BE2C (cell line): ENCODE measurements around the gene NKIRAS1.

Source experiments
- DNase-seq: peaks from one replicate; pipeline ENCODE4 v3.0.0-alpha.2; 2020
- H3K27me3 ChIP-seq: fragments of 250-450 bp; sonication (Bioruptor Pico); 2 replicates; pipeline ENCODE4 v1.5.1; 2020; ENCODE audit warnings: mild to moderate bottlenecking
- H3K36me3 ChIP-seq: fragments of 250-450 bp; sonication (Bioruptor Pico); 2 replicates; pipeline ENCODE4 v1.5.1; 2020; ENCODE audit warnings: mild to moderate bottlenecking
- H3K4me1 ChIP-seq: fragments of 250-450 bp; sonication (Bioruptor Pico); 2 replicates; pipeline ENCODE4 v1.5.1; 2020
- H3K4me3 ChIP-seq: 2 replicates; pipeline ENCODE4 v1.5.1; 2011; ENCODE audit warnings: low read depth, low read length
- H3K9me3 ChIP-seq: fragments of 250-450 bp; sonication (Bioruptor Pico); 2 replicates; pipeline ENCODE4 v1.5.1; 2020
- TF ChIP-seq, protein P1 (sequence below): IDR thresholded peaks from 2 replicates; pipeline ENCODE4 v1.5.1; 2012; ENCODE audit warnings: mild to moderate bottlenecking, low read depth, low read length

The NKIRAS1 gene

DNA sequence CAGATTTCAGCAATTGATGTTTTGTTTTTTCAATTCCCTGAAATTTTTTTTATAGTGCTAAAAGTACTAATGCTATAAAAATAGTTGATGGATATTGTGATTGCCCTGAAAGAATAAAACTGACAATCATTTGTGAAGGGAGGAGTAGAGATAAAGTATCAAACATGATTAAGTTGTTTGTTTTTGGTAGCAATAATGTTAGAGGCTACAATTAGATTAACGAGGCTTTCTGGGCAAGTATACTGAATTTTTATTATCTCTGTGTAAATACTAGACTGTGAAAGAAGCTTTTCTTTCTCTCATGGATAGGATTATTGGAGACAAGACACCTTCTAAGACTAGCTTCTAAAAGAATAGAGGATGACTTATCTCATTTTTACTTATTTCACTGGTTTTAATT is 43.9 kb upstream of the NKIRAS1 start:
- H3K36me3 ChIP-seq, result peaks cover under 1% of the 10 kb centered on the region; the same call in 1 of the 2 replicates
- no peaks in the 10 kb centered on the region for H3K9me3 ChIP-seq
- no peaks in the 10 kb centered on the region for H3K4me1 ChIP-seq
- TF ChIP-seq, protein P1, sequence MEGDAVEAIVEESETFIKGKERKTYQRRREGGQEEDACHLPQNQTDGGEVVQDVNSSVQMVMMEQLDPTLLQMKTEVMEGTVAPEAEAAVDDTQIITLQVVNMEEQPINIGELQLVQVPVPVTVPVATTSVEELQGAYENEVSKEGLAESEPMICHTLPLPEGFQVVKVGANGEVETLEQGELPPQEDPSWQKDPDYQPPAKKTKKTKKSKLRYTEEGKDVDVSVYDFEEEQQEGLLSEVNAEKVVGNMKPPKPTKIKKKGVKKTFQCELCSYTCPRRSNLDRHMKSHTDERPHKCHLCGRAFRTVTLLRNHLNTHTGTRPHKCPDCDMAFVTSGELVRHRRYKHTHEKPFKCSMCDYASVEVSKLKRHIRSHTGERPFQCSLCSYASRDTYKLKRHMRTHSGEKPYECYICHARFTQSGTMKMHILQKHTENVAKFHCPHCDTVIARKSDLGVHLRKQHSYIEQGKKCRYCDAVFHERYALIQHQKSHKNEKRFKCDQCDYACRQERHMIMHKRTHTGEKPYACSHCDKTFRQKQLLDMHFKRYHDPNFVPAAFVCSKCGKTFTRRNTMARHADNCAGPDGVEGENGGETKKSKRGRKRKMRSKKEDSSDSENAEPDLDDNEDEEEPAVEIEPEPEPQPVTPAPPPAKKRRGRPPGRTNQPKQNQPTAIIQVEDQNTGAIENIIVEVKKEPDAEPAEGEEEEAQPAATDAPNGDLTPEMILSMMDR, result no peak
- DNase-seq, result no peak
- no peaks in the 10 kb centered on the region for H3K27me3 ChIP-seq
- no peak overlapping the region for H3K4me3 ChIP-seq

DNA sequence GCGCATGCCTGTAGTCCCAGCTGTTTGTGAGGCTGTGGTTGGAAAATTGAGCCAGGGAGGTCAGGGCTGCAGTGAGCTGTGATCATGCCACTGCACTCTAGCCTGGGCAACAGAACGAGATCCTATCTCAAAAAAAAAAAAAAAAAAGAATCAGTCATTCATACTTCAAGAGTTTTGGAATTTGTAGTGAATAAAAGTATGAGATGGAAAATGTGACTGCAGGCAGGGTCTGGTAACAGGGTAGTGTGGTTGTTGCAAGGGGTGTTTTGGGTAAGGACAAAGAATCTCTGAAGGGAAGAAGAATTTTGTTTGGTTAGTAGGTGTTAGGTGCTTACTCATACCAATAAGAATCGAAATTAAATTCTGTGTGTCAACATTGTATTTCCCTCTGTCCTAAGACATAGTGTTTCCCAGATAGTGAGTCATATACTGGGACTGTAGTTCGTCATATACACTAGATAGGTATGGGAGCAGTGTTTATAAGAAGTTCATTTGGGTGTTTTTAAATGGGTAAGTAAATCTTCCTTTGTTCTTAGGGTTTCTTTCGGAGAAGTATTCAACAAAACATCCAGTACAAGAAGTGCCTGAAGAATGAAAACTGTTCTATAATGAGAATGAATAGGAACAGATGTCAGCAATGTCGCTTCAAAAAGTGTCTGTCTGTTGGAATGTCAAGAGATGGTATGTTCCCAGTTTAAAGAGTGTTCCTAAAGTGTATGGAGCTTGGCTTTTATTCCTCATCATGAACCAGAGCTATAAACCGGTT is 42.5 kb upstream of the NKIRAS1 start:
- Histone ChIP-seq H3K36me3 (no peaks in the 10 kb centered on the region), H3K9me3 (no peaks in the 10 kb centered on the region), H3K4me1 (no peaks in the 10 kb centered on the region), H3K27me3 (no peaks in the 10 kb centered on the region), H3K4me3 (no peak overlapping the region)
- DNase-seq, result no peak
- TF ChIP-seq, protein P1, result no peak

DNA sequence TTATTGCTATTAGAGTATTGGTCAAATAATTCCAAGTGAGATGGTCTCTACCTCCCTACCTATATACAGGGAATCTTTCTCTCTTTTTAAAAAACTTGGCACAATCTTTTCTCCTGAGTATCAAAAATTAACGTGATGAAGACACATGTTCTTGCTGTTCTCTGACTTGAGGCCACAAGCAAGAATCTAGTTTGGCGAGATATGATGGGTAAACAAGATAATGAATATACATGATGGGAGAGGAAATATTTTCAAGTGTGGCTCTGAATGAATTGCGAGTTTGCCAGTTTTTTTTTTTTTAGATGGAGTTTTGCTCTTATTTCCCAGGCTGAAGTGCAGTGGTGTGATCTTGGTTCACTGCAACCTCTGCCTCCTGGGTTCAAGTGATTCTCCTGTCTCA is 39.9 kb upstream of the NKIRAS1 start:
- TF ChIP-seq, protein P1, result no peak
- Histone ChIP-seq H3K4me1 (no peaks in the 10 kb centered on the region), H3K36me3 (no peaks in the 10 kb centered on the region), H3K27me3 (no peaks in the 10 kb centered on the region), H3K4me3 (no peak overlapping the region), H3K9me3 (no peaks in the 10 kb centered on the region)
- no peak for DNase-seq

DNA sequence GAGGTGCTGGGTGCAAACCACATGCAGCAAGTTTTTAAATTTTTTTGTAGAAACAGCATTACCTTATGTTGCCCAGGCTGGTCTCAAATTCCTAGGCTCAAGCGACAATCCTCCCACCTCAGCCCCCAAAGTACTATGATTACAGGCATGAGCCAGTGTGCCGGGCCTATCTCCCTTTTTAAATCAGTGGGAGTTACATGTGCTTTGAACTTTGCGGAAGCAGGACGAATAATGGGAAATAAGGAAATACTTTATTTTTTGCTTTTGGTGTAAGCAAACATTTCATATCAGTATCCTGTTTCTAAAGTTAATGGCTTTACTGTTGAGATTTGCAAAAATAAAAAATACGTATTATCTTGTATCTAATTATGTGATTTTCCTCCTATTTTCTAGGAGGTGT is 37.4 kb upstream of the NKIRAS1 start:
- TF ChIP-seq, protein P1, result no peak
- Histone ChIP-seq H3K36me3 (no peaks in the 10 kb centered on the region), H3K9me3 (no peaks in the 10 kb centered on the region), H3K4me3 (no peak overlapping the region), H3K27me3 (no peaks in the 10 kb centered on the region), H3K4me1 (no peaks in the 10 kb centered on the region)
- DNase-seq, result no peak

DNA sequence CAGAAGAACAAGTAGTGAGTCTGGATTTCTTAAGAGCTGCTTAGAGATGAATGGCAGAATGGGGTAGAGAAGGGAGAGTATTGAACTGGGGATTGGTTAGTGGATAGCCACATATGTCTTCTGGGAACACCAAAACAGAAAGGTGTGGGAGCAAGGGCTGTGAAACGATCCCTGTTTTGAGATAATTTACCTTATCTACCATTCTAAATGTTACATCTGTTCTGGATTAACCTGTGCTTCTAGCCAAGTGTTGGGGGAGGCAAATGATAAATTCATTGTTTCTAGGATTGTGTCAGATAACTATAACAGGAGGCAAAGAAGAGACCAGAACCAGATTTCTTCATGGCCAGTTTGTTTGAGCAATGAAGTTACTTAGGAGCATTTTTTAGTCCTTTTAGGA is 36.7 kb upstream of the NKIRAS1 start:
- H3K9me3 ChIP-seq, result no peaks in the 10 kb centered on the region
- no peaks in the 10 kb centered on the region for H3K27me3 ChIP-seq
- no peak for DNase-seq
- TF ChIP-seq, protein P1, result no peak
- no peak overlapping the region for H3K4me3 ChIP-seq
- H3K4me1 ChIP-seq, result no peaks in the 10 kb centered on the region
- no peaks in the 10 kb centered on the region for H3K36me3 ChIP-seq

DNA sequence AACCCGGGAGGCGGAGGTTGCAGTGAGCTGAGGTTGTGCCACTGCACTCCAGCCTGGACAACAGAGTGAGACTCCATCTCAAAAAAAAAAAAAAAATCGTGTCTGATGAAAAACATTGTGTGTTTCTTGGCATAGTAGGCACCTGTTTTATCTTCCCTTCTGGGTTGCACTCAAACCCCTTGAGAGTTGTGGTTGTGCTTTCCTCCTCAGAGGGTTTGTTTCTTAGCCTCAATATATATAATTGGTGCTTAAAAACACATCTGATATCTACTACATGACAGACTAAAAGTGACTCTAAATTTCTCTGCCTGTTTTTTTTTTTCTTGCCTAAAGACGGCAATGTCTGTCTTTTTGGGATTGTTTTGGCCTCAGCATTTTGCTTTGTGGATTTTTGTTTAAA is 35.9 kb upstream of the NKIRAS1 start:
- H3K27me3 ChIP-seq, result no peaks in the 10 kb centered on the region
- no peaks in the 10 kb centered on the region for H3K9me3 ChIP-seq
- TF ChIP-seq, protein P1, result no peak
- no peaks in the 10 kb centered on the region for H3K36me3 ChIP-seq
- no peak for DNase-seq
- no peak overlapping the region for H3K4me3 ChIP-seq
- no peaks in the 10 kb centered on the region for H3K4me1 ChIP-seq
